ENCODE measurements around the gene RNF19B. TPM values are rescaled to one million over a fixed set of nuclear protein-coding genes. Genes with fewer than 3 reads are reported as not detected.

The RNF19B gene
- total RNA-seq, 4 donors from 2014 or later: 15.0 to 38.8 (median 29.2) TPM

- no peak for TF ChIP-seq CTCF (IDR thresholded peaks at IDR 0.05)
- ATAC-seq (ENCODE audit: low FRiP score) (peak; percentile 46), DNase-seq (ENCODE audit: low spot score) (no peak)
Observed at GRCh38 chr1:32925403-32926162, 39.0 kb downstream of the RNF19B start.

- no peak for DNase-seq (ENCODE audit: low spot score)
- no peak for ATAC-seq (ENCODE audit: low FRiP score)
- TF ChIP-seq CTCF (IDR thresholded peaks at IDR 0.05): no peak
Observed at GRCh38 chr1:32924881-32925344, 39.7 kb downstream of the RNF19B start.

- ATAC-seq (ENCODE audit: low FRiP score): peak; percentile 7
- DNase-seq (ENCODE audit: low spot score): no peak
- no peak for TF ChIP-seq CTCF (IDR thresholded peaks at IDR 0.05)
Observed at GRCh38 chr1:32920833-32921232, 43.8 kb downstream of the RNF19B start.

GRCh38 chr1:32919811-32920733 lies 44.5 kb downstream of the RNF19B start:
- DNase-seq (ENCODE audit: low spot score) (no peak), ATAC-seq (ENCODE audit: low FRiP score) (no peak)
- TF ChIP-seq CTCF (IDR thresholded peaks at IDR 0.05): no peak

GRCh38 chr1:32918179-32918578 lies 46.4 kb downstream of the RNF19B start:
- ATAC-seq (ENCODE audit: low FRiP score) (no peak), DNase-seq (ENCODE audit: low spot score) (no peak)
- no peak for TF ChIP-seq CTCF (IDR thresholded peaks at IDR 0.05)

GRCh38 chr1:32917521-32917920 lies 47.1 kb downstream of the RNF19B start:
- DNase-seq (ENCODE audit: low spot score) (no peak), ATAC-seq (ENCODE audit: low FRiP score) (no peak)
- TF ChIP-seq CTCF (IDR thresholded peaks at IDR 0.05): no peak
